HG03175 (cell line): ENCODE measurements around the gene FAM107B.

ENCODE experiments used
- ATAC-seq: cut with Tn5 transposase; IDR thresholded peaks from one replicate; pipeline ENCODE4 v1.9.1; 2021; ENCODE audit warnings: mild to moderate bottlenecking, moderate library complexity; ENCODE audit not compliant: unreplicated experiment

Gene FAM107B

DNA sequence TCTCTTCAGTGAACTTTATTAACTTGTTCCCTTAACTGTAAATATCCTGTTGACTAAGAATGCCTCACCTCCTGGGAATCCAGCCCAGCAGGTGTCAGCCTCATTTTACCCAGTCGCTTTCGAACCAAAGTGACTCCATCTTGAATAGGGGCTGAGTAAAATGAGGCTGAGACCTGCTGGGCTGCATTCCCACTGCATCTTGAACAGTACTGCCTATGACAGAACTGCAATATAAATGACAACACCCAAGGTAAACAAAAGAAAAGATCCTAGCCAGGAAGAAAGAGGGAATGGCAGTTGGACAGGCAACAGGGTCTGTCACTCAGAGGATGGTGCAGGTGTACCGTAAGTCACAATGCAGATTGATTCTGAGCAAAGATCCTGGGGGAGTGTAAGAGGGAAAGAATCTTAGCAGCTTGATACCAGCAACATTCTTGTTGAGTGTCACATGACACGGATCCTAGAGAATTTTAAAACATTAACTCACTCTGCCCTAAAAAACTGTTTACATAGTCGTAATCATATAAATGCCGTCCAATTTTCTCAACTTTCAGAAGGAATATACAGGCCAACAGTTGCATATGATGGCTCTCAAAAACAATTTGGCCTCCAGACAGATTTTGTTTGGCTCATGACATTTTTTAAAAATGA is 4.4 kb upstream of the FAM107B start:
- no peak for ATAC-seq

DNA sequence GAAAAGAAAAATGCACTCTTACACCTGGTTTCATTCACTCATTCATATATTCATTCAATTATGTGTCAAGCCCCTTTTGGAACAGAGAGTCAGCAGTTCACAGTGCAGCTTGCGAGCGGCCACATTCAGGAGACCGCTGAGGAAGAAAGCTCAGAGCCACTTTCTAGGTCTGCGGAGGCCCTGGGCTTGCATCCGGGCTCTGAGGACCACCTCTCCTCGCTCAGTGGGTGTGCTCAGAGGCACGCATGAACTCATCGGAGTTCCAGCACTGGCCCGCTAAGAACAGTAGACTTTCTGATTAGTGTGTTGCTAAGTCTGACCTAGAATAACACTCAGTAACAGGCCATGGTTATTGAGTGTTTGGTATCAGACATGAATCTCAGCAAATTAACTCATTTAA is 1.8 kb upstream of the FAM107B start:
- ATAC-seq = no peak

DNA sequence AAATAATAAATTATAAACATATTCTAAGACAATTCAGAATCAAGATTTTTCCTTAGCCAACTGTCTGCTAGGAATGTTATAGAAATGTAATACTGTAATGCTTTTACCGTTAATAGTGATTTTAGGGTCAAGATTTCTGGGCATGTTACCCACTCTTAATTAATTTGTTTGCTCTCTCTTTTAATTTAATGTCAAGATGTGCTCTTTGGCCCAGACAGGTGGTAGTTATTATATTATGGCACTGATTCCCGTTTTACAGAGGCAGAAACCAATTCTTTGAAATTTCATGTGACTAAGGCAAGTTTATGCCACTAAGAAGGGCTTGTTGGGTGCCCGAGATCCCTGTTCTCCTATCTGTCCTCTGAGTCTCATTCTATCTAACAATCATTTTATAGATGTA is 959 bp upstream of the FAM107B start:
- ATAC-seq = no peak

DNA sequence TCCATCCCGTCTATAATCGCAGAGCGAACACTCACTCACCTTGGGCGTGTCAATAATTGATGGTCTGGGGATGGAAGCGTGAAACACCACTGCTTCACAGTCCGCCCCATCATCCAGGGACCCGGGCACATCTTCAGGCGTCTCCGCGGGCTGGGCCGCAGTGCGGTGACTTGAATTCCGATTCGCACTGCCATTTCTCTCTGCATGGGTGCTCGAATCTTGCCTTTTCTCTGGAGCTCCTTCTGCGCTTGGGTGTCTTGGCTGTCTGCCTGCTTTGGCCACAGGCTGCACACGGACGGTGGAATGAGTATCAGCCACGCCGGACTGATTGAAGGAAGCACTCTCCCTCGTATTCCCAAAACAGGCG is 500 bp downstream of the FAM107B start:
- ATAC-seq = no peak

DNA sequence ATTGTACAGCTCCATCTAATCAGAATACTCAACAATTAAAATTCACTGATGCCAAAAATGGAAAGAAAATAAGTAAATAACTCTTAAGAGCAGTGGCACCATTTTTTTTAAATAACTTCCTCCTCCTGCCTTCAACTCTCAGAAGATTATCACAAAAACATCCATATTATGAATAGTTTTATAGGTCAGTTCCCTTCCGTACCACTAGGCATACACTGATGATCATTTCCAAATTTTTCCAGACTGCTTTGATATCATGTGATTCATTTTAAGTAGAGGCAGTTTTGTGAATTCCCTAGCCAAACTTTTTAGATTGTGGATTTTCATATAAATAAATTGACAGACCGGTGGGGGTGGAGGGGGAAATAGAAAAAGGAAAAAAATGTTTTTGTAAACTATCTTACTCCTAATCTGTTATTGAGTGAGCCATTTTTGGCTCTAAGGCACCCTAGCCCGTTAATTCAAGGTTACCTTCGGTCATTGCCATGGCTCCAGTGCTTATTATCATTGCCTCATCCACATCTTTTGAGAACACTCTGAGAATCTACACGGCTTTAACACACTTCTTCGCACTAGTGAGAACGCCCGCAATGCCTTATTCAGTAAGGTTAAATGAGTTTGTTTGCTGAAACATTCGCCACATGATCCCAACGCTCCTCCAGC is 1.0 kb downstream of the FAM107B start:
- ATAC-seq = no peak

DNA sequence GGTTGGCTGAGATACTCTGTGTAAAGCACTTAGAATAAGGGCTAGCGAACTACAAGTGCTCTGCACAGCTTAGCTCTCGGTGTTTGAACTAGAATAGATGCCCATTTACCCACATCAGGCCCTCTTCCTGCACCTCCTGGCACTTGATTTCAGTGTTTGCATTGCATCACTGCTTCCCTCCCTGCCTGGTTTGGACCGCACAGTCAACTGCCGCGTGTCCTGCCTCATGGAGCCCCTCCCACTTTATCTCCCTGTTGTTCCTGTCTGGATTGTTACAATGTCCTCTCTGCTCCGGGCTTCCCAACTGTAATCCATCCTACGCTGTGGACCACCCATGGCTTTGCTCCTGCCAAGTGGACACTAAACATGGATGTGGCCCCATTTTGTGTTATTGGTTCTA is 2.3 kb downstream of the FAM107B start:
- no peak for ATAC-seq

DNA sequence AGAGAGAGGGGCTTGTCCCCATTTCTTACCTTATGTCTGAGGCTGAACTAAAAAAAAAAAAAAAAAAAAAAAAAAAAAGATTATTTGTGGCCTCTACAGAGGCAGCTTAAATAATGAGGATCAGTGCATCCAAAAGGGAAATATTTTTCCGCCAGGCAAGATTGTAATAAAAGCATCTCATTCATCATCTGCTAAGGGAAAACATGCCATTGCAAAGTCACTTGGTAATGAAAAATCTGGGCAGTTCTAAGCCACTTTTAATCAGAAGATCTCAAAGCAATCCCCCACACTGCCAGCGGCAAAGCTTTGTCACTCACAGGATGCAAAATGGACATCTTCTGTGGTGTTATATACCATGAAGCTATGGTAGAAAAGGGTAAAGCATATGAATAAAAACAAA is 3.8 kb downstream of the FAM107B start:
- ATAC-seq = no peak

DNA sequence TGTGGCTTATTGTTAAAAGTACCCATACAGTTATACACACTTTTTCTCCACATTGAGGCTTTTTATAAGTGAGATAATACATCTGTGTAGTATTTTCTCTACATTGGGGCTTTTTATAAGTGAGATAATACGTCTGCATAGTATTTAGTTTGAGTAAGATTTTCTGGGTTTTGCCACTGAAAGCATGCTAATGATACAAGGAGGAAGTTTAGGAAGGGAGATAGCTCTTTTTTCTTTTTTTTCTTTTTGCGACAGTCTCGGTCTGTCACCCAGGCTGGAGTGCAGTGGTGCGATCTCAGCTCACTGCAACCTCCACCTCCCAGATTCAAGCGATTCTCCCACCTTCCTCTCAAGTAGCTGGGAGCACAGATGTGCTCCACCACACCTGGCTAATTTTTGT is 13.3 kb downstream of the FAM107B start:
- no peak for ATAC-seq

DNA sequence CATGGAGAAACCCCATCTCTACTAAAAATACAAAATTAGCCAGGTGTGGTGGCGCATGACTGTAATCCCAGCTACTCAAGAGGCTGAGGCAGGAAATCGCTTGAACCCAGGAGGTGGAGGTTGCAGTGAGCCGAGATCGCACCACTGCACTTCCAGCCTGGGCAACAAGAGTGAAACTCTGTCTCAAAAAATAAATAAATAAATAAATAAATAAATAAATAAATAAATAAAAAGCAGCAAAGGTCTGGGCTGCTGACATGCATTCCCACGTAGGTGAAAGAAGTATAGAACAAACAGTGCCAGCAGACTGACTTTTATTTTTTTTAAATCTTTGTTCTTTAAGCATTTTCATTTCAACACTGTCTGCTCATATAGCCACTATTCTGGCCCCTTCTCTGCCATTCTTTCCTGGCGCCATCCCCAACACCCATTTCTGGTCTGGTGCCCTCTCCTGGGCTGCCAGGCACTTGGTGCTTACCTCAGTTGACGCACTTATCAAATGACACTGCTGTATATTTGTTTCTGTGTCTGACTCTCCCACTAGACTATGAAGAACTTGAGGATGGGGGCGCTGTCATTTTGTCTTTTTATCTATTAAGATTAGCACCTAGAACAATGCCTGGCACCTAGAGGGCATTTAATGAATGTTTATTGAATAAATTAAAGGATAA is 15.6 kb downstream of the FAM107B start:
- ATAC-seq = no peak

DNA sequence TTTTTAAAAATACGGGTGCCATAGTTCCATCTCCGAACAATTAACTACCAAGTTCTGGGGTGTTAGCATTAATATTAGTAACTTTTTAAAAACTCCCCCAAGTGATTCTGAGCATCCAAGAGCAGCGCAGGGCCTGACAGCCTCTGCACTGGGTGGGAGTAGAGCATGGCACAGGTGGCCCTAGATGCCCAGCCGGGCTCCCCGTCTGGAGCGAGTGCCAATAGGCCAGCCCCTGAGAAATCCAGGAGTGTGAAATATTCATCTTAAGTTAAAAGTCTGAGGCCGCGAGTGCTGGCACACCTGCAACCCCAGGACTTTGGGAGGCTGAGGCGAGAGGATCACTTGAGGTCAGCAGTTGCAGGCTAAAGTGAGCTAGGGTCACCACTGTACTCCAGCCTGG is 16.2 kb downstream of the FAM107B start:
- ATAC-seq = no peak

DNA sequence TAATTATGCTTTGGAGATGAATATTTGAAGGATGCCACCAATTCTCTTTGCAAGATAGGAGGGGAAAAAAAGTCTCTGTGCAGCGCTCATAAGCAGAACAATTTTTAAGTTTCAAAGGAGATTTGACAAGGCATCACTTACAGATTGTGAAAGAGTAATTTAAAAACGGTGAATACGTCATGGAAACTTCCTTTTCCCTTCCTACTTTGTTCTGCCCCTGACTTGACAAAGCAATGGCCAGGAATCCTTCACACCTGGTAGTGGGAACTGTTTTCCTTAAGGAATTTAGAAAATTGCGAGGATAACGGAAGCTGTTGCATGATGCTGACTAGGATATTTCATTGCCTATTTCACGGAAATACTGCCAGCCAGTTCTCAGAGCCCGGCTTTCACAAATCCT is 16.7 kb downstream of the FAM107B start:
- ATAC-seq = no peak

DNA sequence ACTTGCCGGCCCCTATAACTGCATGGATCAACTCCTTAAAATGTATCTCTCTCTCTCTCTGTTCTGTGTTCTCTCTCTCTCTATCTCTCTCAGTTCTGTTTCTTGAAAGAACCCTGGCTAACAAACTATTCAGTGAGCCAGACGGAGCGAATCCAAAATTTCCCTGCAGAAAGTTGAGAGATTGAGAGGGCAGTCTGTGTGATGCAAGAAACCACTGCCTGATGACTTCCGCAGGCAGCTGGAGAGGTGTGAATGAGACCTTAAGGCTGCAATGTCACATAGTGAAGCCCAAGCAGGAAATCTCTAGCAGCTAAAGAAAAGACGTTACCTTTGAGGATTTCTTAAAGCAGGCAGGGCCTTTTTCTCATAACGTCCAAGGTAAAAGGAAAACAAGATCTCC is 17.3 kb downstream of the FAM107B start:
- ATAC-seq = peak; percentile 45

DNA sequence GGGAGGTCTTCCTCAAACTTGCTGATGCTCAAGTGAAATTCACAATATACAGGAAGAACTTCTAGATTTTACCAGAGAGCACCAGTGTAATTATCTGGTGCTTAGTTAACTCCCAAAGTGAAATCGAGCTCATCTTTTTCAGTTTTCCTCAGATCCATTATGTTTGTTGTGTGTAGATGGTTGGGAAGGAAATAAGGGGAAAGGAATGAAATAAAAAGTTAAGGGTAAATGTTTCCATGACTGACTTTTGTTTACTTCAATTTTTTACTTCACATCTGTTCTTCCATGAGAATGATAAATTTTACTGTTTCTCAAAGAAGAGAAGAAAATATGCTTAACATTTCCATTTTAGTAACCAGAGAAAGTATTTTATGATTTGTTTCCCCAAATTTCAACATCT is 21.3 kb downstream of the FAM107B start:
- no peak for ATAC-seq

DNA sequence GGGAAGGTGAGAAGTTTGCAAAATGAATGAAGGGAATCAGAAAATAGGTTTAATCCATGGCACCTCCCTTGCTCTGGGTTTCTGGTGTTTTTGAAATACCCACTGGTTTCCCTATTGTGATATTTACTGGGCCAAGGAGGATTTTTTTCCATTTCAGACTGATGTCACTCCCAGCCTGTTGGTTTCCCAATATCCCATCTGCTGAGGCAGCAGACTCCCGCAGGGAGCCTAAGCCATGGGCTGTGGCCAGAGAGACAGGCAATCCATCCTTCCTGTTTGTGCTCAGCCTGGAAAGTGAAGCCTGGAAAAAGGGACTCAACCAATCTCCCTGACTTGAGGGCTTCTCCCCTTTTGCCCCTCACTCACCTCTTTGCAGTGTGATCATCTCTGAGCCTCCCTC is 22.8 kb downstream of the FAM107B start:
- ATAC-seq = no peak

DNA sequence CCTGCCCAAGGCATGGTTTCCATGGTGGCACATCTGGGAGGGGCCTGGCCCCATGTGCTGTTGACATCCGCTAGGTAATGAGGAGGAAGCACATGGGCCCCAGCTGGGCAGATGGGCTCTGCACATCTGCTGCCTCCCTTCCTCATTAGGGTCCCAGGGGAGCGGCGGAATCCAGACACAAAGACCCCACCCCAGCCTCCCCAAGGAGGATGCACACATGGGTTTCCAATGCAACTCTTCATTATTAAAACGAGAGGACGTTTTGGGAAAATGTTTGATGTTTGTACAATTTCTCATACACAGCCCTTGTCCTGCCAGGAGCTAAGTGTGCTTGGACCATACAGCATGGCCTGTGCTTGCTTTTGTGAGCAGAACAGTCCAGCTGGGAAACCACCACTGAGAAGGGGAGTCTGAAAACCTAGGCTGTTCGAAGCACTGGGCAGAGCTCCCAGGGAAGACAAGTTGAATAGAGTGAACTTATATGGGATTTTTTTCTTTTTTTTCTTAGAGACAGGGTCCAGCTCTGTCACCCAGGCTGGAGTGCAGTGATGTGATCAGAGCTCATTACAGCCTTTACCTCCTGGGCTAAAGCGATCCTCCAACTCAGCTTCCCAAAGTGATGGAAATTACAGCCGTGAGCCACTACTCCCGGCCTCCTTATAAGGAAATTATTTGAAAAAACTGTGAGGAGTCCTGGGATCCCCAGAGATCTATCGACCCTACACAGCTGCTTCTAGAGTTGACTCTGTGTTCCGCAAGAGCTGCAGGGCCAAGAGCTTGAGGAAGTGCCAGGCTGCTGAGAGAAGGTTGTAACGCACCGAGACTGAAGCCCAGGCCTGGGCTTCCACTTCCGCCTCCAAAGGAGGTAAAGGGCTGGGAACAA is 23.4 kb downstream of the FAM107B start:
- ATAC-seq = peak; percentile 60

DNA sequence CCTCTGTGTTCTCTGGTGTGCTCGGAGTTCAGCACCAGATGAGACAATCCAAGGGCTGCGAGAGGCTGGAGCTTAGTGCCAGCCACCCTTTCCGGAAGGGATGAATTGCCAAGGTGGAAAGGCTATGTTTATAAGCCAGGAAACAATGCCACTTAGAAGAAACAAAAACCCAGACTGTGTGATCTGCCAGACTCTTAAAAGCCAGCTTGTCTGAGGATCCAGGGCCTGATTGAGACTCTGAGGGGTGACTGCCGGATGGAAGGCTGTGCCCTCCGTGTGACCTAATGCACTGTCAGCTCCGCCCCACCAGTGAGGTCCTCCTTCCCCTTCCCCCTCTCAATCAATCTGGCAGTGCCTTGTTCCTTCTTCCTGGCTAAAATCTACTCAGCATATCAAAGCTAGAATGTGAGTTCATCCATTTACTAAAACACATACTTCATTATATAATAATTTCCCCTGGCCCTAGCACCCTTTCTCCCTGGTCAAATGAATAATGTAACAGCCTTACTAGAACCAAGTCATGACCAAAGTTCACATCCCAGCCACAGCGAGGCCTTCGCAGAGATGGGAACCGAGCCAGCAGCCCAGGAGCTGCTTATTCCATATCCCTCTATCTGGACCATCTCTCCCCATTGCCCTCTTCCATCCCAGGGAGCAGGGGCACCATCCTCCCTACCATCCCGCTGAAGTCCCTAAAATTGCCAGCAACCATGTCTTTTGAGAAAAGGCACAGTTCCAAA is 25.5 kb downstream of the FAM107B start:
- ATAC-seq = peak; percentile 69

DNA sequence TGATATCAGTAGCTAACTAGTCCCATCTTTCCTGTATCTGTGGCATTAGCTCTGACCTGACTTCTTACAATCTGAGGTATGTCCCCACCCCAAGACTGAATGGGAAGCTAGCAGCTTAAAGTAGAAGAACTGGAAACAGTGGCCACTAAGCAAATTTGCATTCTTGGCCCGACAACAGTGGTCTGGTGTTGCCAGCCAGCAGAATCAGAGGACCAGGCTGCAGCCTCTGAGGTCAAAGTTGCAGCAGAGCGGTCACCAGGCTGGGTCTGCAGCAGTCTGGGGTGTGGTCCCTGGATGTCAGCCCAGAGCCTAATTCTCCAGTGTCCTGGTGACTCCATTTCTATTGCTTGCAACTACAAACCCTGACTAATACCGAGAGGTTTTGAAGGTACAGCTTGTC is 26.3 kb downstream of the FAM107B start:
- no peak for ATAC-seq

DNA sequence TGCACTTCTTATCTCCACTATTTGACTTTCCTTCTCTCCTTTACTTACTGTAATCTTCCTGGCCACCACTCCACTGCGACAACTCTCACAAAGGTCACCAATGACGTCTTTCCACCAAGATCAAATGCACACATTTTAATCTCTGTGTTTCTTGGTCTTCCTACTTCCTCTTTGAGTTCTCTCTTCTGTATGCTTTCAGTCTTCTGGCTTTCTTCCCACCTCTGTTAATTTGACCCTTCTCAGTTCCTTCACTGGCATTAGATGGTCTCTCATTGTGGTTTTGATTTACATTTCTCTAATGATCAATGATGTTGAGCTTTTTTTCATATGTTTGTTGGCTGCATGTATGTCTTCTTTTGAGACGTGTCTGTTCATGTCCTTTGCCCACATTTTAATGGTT is 31.9 kb downstream of the FAM107B start:
- ATAC-seq = peak; percentile 86

DNA sequence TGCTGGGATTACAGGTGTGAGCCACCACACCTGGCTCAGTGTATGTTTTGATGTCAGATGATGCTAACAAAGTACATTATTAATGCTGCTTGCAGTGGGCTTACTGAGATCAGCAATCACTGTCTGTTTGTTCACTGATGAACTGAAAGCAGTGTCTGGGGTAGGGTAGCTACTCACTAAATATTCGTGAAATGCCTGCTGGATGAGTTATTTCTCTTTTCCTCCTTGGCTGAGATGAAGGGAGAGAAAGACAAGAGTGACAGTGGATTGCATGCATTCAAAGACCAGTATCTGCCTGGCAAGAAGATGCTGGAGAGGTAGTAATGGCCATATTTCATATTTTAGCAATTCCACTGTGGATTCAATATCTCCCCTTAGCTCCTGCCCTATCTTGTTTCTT is 32.3 kb downstream of the FAM107B start:
- peak; percentile 20 for ATAC-seq

DNA sequence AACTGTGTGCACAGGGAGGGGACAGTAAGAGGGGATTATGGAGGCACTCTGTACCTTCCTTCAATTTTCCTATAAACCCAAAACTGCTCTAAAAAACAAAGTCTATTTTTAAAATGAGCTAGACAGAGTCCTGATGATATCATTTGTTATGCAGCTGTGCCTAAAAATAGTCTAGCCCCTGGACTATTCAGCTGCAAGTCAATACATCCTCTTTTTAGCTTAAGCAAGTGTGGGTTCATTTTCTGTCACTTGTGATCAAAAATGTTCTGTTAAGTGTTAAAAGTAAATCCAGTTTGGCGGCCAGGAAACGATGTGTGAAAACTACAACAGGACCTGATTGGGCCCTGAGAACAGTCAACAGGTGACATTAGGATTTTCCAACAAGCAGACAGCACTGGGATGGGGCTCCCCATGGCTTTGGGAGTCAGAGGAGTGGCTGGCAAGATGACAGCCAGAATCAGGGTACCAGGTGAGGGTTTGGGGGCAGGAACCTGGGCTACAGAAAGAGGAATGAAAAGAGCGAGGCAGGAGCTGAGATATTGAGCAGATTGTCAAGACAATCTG is 33.9 kb downstream of the FAM107B start:
- ATAC-seq = no peak
